ENCODE results near the gene POLR3C.

Gene POLR3C

GRCh38 chr1:145871994-145872924, 48.3 kb downstream of the POLR3C start:
- peak; percentile 70 for DNase-seq

GRCh38 chr1:145874646-145875045, 50.6 kb downstream of the POLR3C start:
- no peak for DNase-seq

- no peak for DNase-seq
These were observed 54.0 kb downstream of the POLR3C start for GRCh38 chr1:145877923-145878486.

GRCh38 chr1:145878724-145879123, 54.7 kb downstream of the POLR3C start:
- no peak for DNase-seq

- no peak for DNase-seq
These were observed 55.8 kb downstream of the POLR3C start for GRCh38 chr1:145879775-145880174.

- no peak for DNase-seq
These were observed 60.7 kb downstream of the POLR3C start for GRCh38 chr1:145884675-145885074.

- DNase-seq: peak; percentile 89
These were observed 61.8 kb downstream of the POLR3C start, which contains the start of gene ANKRD35 for GRCh38 chr1:145885738-145886287. Gene ANKRD35, minus strand, starts transcription at chr1:145885866. Its CDS starts 108 bp downstream, at chr1:145885758.

- no peak for DNase-seq
These were observed 62.4 kb downstream of the POLR3C start for GRCh38 chr1:145886390-145886789.

GRCh38 chr1:145886816-145887215, 62.8 kb downstream of the POLR3C start:
- DNase-seq: no peak

- DNase-seq: no peak
These were observed 63.6 kb downstream of the POLR3C start for GRCh38 chr1:145887631-145888030.

- DNase-seq: no peak
These were observed 65.7 kb downstream of the POLR3C start for GRCh38 chr1:145889722-145890121.

- DNase-seq: no peak
These were observed 67.1 kb downstream of the POLR3C start for GRCh38 chr1:145891143-145891542.

- DNase-seq: peak; percentile 95
These were observed 67.8 kb downstream of the POLR3C start for GRCh38 chr1:145891587-145892485.

GRCh38 chr1:145892486-145893087, 68.6 kb downstream of the POLR3C start:
- peak; percentile 10 for DNase-seq

GRCh38 chr1:145893306-145894055, 69.5 kb downstream of the POLR3C start:
- DNase-seq: no peak
